Measurements from ENCODE around the gene CLPTM1L. TPM values are rescaled to one million over a fixed set of nuclear protein-coding genes. Genes with fewer than 3 reads are reported as not detected.
A peak's percentile ranks its signal among the peaks of the same experiment; 100 is the strongest.

The CLPTM1L gene
- total and polyA plus RNA-seq, 9 of the 15 experiments (the other 6 are each of a cell fraction or from before 2014, with no cell fraction given): 3.5 to 217 (median 177) TPM

- no peak for ATAC-seq
- Histone ChIP-seq H3K4me1 (replicated peaks in 1 of 2; ENCODE audit: control insufficient read depth in 2 of 2, insufficient read depth in 2 of 2, low read length in 2 of 2) (peaks cover 4 to 16% of the 10 kb centered on the region in 2 experiments; a peak in 3 of 5 replicates), H4K20me1 (replicated peaks; ENCODE audit: control insufficient read depth, insufficient read depth, low read length) (peaks cover 20% of the 10 kb centered on the region), H3K9me1 (ENCODE audit: control insufficient read depth, insufficient read depth, low read length) (no peaks in the 10 kb centered on the region), H3K27me3 (ENCODE audit: control insufficient read depth in 2 of 2, insufficient read depth in 2 of 2, low read length in 2 of 2) (peaks cover 41 to 89% of the 10 kb centered on the region in 2 experiments), H3K9me3 (replicated peaks; ENCODE audit: control insufficient read depth, insufficient read depth, low read depth, low read length) (no peaks in the 10 kb centered on the region), H3K79me2 (ENCODE audit: control insufficient read depth, insufficient read depth, low read length) (no peaks in the 10 kb centered on the region), H2AFZ (ENCODE audit: low read depth, low read length) (no peak overlapping the region), H3K36me3 (ENCODE audit: control insufficient read depth, insufficient read depth, low read length) (no peaks in the 10 kb centered on the region), H3K4me2 (ENCODE audit: insufficient read depth, low read length) (no peak overlapping the region), H3K4me3 (no peak overlapping the region), H3K27ac (ENCODE audit: extremely low read depth, low read depth, low read length) (no peak overlapping the region), H3K9ac (ENCODE audit: insufficient read depth in 1 of 2, low read depth in 2 of 2, low read length in 2 of 2) (no peak overlapping the region)
- no TSS peak for BruUV-seq (replicated peaks)
- in situ Hi-C loops (cut with MboI): no loop called here
- 2% methylated on average over 10 of the region's 11 CpGs for WGBS (ENCODE audit: insufficient coverage, low coverage, missing lambda C conversion rate)
- intact Hi-C loops (cut with micrococcal nuclease): loop anchor here (10.0 kb wide), 1 partner anchor 258 kb away; no protein-coding TSS in a partner anchor
- TF ChIP-seq POLR2AphosphoS2 (IDR thresholded peaks at IDR 0.05; ENCODE audit: low read length) (no peak), GTF2B (IDR thresholded peaks at IDR 0.05; ENCODE audit: extremely low read depth, insufficient read length) (no peak), NFE2 (IDR thresholded peaks at IDR 0.05; ENCODE audit: low read depth) (0 out of 2 replicates have a peak, but pooled peaks have one; percentile 1), VEZF1 (CRISPR knock-in tag; IDR thresholded peaks at IDR 0.05) (no peak)
- TF ChIP-seq, protein P1, sequence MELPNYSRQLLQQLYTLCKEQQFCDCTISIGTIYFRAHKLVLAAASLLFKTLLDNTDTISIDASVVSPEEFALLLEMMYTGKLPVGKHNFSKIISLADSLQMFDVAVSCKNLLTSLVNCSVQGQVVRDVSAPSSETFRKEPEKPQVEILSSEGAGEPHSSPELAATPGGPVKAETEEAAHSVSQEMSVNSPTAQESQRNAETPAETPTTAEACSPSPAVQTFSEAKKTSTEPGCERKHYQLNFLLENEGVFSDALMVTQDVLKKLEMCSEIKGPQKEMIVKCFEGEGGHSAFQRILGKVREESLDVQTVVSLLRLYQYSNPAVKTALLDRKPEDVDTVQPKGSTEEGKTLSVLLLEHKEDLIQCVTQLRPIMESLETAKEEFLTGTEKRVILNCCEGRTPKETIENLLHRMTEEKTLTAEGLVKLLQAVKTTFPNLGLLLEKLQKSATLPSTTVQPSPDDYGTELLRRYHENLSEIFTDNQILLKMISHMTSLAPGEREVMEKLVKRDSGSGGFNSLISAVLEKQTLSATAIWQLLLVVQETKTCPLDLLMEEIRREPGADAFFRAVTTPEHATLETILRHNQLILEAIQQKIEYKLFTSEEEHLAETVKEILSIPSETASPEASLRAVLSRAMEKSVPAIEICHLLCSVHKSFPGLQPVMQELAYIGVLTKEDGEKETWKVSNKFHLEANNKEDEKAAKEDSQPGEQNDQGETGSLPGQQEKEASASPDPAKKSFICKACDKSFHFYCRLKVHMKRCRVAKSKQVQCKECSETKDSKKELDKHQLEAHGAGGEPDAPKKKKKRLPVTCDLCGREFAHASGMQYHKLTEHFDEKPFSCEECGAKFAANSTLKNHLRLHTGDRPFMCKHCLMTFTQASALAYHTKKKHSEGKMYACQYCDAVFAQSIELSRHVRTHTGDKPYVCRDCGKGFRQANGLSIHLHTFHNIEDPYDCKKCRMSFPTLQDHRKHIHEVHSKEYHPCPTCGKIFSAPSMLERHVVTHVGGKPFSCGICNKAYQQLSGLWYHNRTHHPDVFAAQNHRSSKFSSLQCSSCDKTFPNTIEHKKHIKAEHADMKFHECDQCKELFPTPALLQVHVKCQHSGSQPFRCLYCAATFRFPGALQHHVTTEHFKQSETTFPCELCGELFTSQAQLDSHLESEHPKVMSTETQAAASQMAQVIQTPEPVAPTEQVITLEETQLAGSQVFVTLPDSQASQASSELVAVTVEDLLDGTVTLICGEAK (IDR thresholded peaks at IDR 0.05): no peak
- TF ChIP-seq, protein P1 (CRISPR knock-in tag; IDR thresholded peaks at IDR 0.05): no peak
- no peak for DNase-seq (ENCODE audit: extremely low read depth in 1 of 4, low spot score in 3 of 4)
- POLR2A ChIA-PET: no interaction called here
- no peak for FAIRE-seq
- CTCF ChIA-PET (ENCODE audit: low intra/inter-chr PET ratio): no interaction called here
These were observed 42.3 kb upstream of the CLPTM1L start for GRCh38 chr5:1387059-1387755.

All from K562 (cell line).